B cell (primary cell): ENCODE data around the gene ACAD11. TPM values are rescaled to one million over a fixed set of nuclear protein-coding genes. Genes with fewer than 3 reads are reported as not detected.

Experiments
- ATAC-seq: fragments of 200-7000 bp; cut with Tn5 transposase; one replicate; pipeline ENCODE4 v1.10.0; 2021; ENCODE audit warnings: low read depth, mild to moderate bottlenecking, moderate number of reproducible peaks, moderate library complexity
- CTCF ChIA-PET: fragments of 350-600 bp; sonication (Branson Sonifier 250); formaldehyde crosslinking; loops from one replicate; lab custom pipeline; 2021; ENCODE audit warnings: antibody characterized with exemption, inconsistent platforms; lab: Charles Lee
- POLR2A ChIA-PET: fragments of 350-600 bp; sonication (Branson Sonifier 250); formaldehyde crosslinking; loops from one replicate; lab custom pipeline; 2021; ENCODE audit warnings: antibody characterized with exemption; lab: Charles Lee
- DNase-seq: peaks from one replicate; pipeline ENCODE4 v3.0.0; 2013
- H2AFZ ChIP-seq: 2 replicates; pipeline ENCODE4 v1.6.1; 2012; ENCODE audit warnings: mild to moderate bottlenecking, low read depth, low read length; ENCODE audit not compliant: insufficient read depth, poor library complexity, severe bottlenecking
- H3K27ac ChIP-seq, 2 donors: 1 replicate in 1 of 2; 2 replicates in 1 of 2; pipeline ENCODE4 v1.5.1; 2012 to 2013; ENCODE audit warnings: low read length in 2 of 2, mild to moderate bottlenecking in 2 of 2, moderate library complexity in 1 of 2
- H3K27me3 ChIP-seq, 4 experiments: fragments of 200-600 bp in 1 of 4; sonication (generic) in 1 of 4; replicated peaks in 1 of 4; 1 replicate in 2 of 4; 2 replicates in 2 of 4; pipeline versions ENCODE4 v1.6.1 to v1.7.0; 2013 to 2016; ENCODE audit warnings: low read length in 3 of 4, mild to moderate bottlenecking in 2 of 4, mixed read lengths in 1 of 4, moderate library complexity in 1 of 4; ENCODE audit not compliant: insufficient read depth in 4 of 4, control insufficient read depth in 3 of 4; ENCODE audit errors: control extremely low read depth in 1 of 4
- H3K36me3 ChIP-seq, 2 experiments: replicated peaks in 1 of 2; 1 replicate in 1 of 2; 2 replicates in 1 of 2; pipeline versions ENCODE4 v1.6.1 to v1.7.1; 2013; ENCODE audit warnings: low read length in 1 of 2; ENCODE audit not compliant: insufficient read depth in 2 of 2, control insufficient read depth in 1 of 2; ENCODE audit errors: control extremely low read depth in 1 of 2, extremely low read depth in 1 of 2
- H3K4me1 ChIP-seq, 2 donors: fragments of 200-600 bp in 1 of 2; sonication (generic) in 1 of 2; 1 replicate in 1 of 2; 2 replicates in 1 of 2; pipeline versions ENCODE4 v1.5.1 to v1.6.1; 2013 to 2017; ENCODE audit warnings: low read length in 2 of 2; ENCODE audit not compliant: control insufficient read depth in 2 of 2, insufficient read depth in 2 of 2
- H3K4me2 ChIP-seq: replicated peaks from 2 replicates; pipeline ENCODE3; 2012; ENCODE audit warnings: mild to moderate bottlenecking, low read depth, low read length; ENCODE audit not compliant: poor library complexity, severe bottlenecking
- H3K4me3 ChIP-seq, 5 experiments: fragments of 200-600 bp in 1 of 5; sonication (generic) in 1 of 5; 1 replicate in 3 of 5; 2 replicates in 2 of 5; pipeline versions ENCODE4 v1.5.1 to v1.7.0; 2011 to 2016; ENCODE audit warnings: low read length in 4 of 5, mild to moderate bottlenecking in 4 of 5, low read depth in 2 of 5, control low read depth in 1 of 5, moderate library complexity in 1 of 5; ENCODE audit not compliant: insufficient read depth in 1 of 5; ENCODE audit errors: control extremely low read depth in 1 of 5, extremely low read depth in 1 of 5
- H3K79me2 ChIP-seq: fragments of 200-600 bp; sonication (generic); one replicate; pipeline ENCODE4 v1.6.0; 2016; ENCODE audit warnings: low read length; ENCODE audit not compliant: control insufficient read depth, insufficient read depth
- H3K9ac ChIP-seq: fragments of 200-600 bp; sonication (generic); 2 replicates; pipeline ENCODE4 v1.6.1; 2017; ENCODE audit warnings: mild to moderate bottlenecking, low read length, moderate library complexity
- H3K9me3 ChIP-seq, 3 donors: one replicate each; pipeline versions ENCODE4 v1.6.1 to v1.7.1; 2013; ENCODE audit warnings: low read length in 2 of 3; ENCODE audit not compliant: control insufficient read depth in 2 of 3, insufficient read depth in 1 of 3; ENCODE audit errors: control extremely low read depth in 1 of 3
- H4K20me1 ChIP-seq: 2 replicates; pipeline ENCODE4 v1.6.0; 2012; ENCODE audit warnings: mild to moderate bottlenecking, low read length; ENCODE audit not compliant: insufficient read depth, control insufficient read depth, poor library complexity, severe bottlenecking
- H3K27ac Mint-ChIP-seq: one replicate; pipeline ENCODE4 v1.8.0; 2021; ENCODE audit warnings: mixed read lengths
- H3K27me3 Mint-ChIP-seq: one replicate; pipeline ENCODE4 v1.8.0; 2021; ENCODE audit warnings: mixed read lengths
- H3K4me1 Mint-ChIP-seq: one replicate; pipeline ENCODE4 v1.8.0; 2021; ENCODE audit warnings: mixed read lengths
- H3K4me3 Mint-ChIP-seq: one replicate; pipeline ENCODE4 v1.8.0; 2021; ENCODE audit warnings: mixed read lengths
- H3K9me3 Mint-ChIP-seq: one replicate; pipeline ENCODE4 v1.8.0; 2022; ENCODE audit warnings: mixed read lengths; ENCODE audit not compliant: insufficient read depth
- CTCF ChIP-seq: fragments of 200-600 bp; IDR thresholded peaks from one replicate; pipeline ENCODE4 v1.8.0; 2022; ENCODE audit warnings: antibody characterized with exemption, mild to moderate bottlenecking
- EZH2 ChIP-seq: IDR thresholded peaks from 2 replicates; pipeline ENCODE4 v1.6.1; 2012; ENCODE audit warnings: borderline replicate concordance, low read depth, mild to moderate bottlenecking, moderate library complexity, low read length; ENCODE audit not compliant: insufficient read depth, poor library complexity, severe bottlenecking
- WGBS: methylation state at CpG from one replicate; pipeline ENCODE4 v1.1.5; 2013; ENCODE audit warnings: missing lambda C conversion rate; ENCODE audit not compliant: insufficient coverage; 5-methylcytosine and 5-hydroxymethylcytosine counted together
- intact Hi-C: fragments of 100-400 bp; cut with micrococcal nuclease; formaldehyde crosslinking; loops from one replicate; pipeline ENCODE4 v1.10.0; 2022
- polyA plus RNA-seq: library from polyadenylated mRNA; depleted of rRNA; stranded (reverse); fragments of >200 nt; gene quantifications from 2 replicates; pipeline ENCODE4 v1.2.3, GENCODE V29; 2012
- total RNA-seq, 2 donors: library from RNA; stranded (reverse); fragments of 120-200 nt in 1 of 2; gene quantifications; 1 replicate in 1 of 2; 2 replicates in 1 of 2; pipeline versions ENCODE4 v1.2.3 to v1.2.4, GENCODE V29; 2013 to 2022

The ACAD11 gene
- total and polyA plus RNA-seq, 2 donors (not counting 1 experiment from before 2014, with no cell fraction given) = 23.4 to 26.9 TPM

GRCh38 chr3:132549890-132550578 lies 109.6 kb downstream of the ACAD11 start:
- H3K36me3 ChIP-seq = no peaks in the 10 kb centered on the region
- H3K79me2 ChIP-seq = no peaks in the 10 kb centered on the region
- no peak overlapping the region for H3K4me2 ChIP-seq
- ATAC-seq = no peak
- peak overlapping the region in 1 of 2 donors; percentile 39 for H3K27ac ChIP-seq
- Mint-ChIP-seq H3K4me3 (no peak overlapping the region), H3K4me1 (peaks cover 8% of the 10 kb centered on the region), H3K27me3 (no peaks in the 10 kb centered on the region), H3K27ac (peak overlapping the region; percentile 1), H3K9me3 (no peaks in the 10 kb centered on the region)
- H4K20me1 ChIP-seq = no peaks in the 10 kb centered on the region
- H3K27me3 ChIP-seq = no peaks in the 10 kb centered on the region
- POLR2A ChIA-PET = no interaction called here
- H3K4me3 ChIP-seq = no peak overlapping the region
- DNase-seq = no peak
- H2AFZ ChIP-seq = no peak overlapping the region
- intact Hi-C loops = no loop called here
- H3K9me3 ChIP-seq = no peaks in the 10 kb centered on the region
- no peak overlapping the region for H3K9ac ChIP-seq
- no peak for TF ChIP-seq EZH2
- no peak for TF ChIP-seq CTCF
- CTCF ChIA-PET = no interaction called here
- peaks cover 0 to 7% of the 10 kb centered on the region in 2 donors for H3K4me1 ChIP-seq

DNA sequence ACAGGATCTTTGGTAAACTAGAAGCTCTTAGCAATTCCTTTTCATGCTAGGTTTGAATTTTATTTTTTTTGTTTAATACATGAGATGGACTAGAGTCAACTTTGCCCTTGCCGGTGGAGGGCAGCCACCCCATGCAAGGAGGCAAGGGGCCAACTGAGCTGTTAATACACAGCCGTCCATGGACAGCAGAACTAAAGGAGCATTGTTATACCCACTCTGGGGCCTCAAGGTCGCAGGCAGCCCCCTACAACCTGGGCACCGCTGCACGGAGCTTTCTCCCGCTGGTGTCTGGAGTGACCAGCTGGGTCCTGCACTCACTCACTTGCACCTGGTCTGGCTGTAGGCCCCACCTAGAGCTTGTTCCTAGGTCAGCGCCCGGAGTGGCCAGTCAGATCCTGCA lies 110.4 kb downstream of the ACAD11 start:
- Histone ChIP-seq H3K4me1 (peaks cover 0 to 7% of the 10 kb centered on the region in 2 donors), H2AFZ (no peak overlapping the region), H3K9ac (no peak overlapping the region), H3K79me2 (no peaks in the 10 kb centered on the region), H3K4me2 (no peak overlapping the region), H3K36me3 (no peaks in the 10 kb centered on the region), H3K27ac (no peak overlapping the region), H4K20me1 (no peaks in the 10 kb centered on the region), H3K9me3 (no peaks in the 10 kb centered on the region), H3K4me3 (no peak overlapping the region), H3K27me3 (no peaks in the 10 kb centered on the region)
- ChIA-PET POLR2A (no interaction called here), CTCF (interaction anchor here (4.3 kb wide), 1 partner anchor 13 kb away, joined by 17 read pairs; no protein-coding TSS in a partner anchor)
- H3K27ac Mint-ChIP-seq = no peak overlapping the region
- no peak for TF ChIP-seq CTCF
- DNase-seq (no peak), ATAC-seq (no peak)
- WGBS = over 99% methylated on average over 8 of the region's 8 CpGs
- no peak overlapping the region for H3K4me3 Mint-ChIP-seq
- H3K4me1 Mint-ChIP-seq = peaks cover 8% of the 10 kb centered on the region
- no peaks in the 10 kb centered on the region for H3K27me3 Mint-ChIP-seq
- intact Hi-C loops = no loop called here
- no peaks in the 10 kb centered on the region for H3K9me3 Mint-ChIP-seq
